GM12874 (cell line): Measurements from ENCODE around the gene EPHB4.

Experiments
- CTCF ChIP-seq: IDR thresholded peaks from 2 replicates; pipeline ENCODE4 v1.5.1; 2011; ENCODE audit warnings: low read depth, mild to moderate bottlenecking, control low read depth, low read length, moderate library complexity; ENCODE audit not compliant: insufficient read depth

Gene EPHB4

GRCh38 chr7:100781255-100781654 lies 46.1 kb downstream of the EPHB4 start:
- TF ChIP-seq CTCF, result no peak

- TF ChIP-seq CTCF, result no peak
Measured at GRCh38 chr7:100779359-100779758, 48.0 kb downstream of the EPHB4 start.

GRCh38 chr7:100778061-100778621 lies 49.2 kb downstream of the EPHB4 start:
- TF ChIP-seq CTCF, result no peak

GRCh38 chr7:100773491-100773890 lies 53.8 kb downstream of the EPHB4 start:
- TF ChIP-seq CTCF, result no peak

GRCh38 chr7:100768784-100769183 lies 58.5 kb downstream of the EPHB4 start:
- TF ChIP-seq CTCF, result no peak

- no peak for TF ChIP-seq CTCF
Measured at GRCh38 chr7:100765250-100765649, 62.1 kb downstream of the EPHB4 start.

- no peak for TF ChIP-seq CTCF
Measured at GRCh38 chr7:100764841-100765240, 62.5 kb downstream of the EPHB4 start.
